Loucy (cell line): ENCODE measurements around the gene SMAD3.
A peak's percentile ranks its signal among the peaks of the same experiment; 100 is the strongest.

Experiments
- H2AFZ ChIP-seq: fragments of 200-600 bp; sonication (generic); 2 replicates; pipeline ENCODE4 v1.6.0; 2016; ENCODE audit warnings: antibody characterized with exemption, mild to moderate bottlenecking, low read length, moderate library complexity
- H3F3A ChIP-seq: fragments of 200-600 bp; 2 replicates; pipeline ENCODE4 v1.6.0; 2016; ENCODE audit warnings: antibody characterized with exemption, low read depth, mild to moderate bottlenecking
- H3K27me3 ChIP-seq: fragments of 200-600 bp; sonication (generic); 2 replicates; pipeline ENCODE4 v1.6.1; 2014; ENCODE audit warnings: low read length, mild to moderate bottlenecking; ENCODE audit not compliant: insufficient read depth, poor library complexity, severe bottlenecking
- H3K36me3 ChIP-seq: fragments of 200-600 bp; sonication (generic); 2 replicates; pipeline ENCODE4 v1.6.1; 2016; ENCODE audit warnings: low read length; ENCODE audit not compliant: insufficient read depth
- H3K4me1 ChIP-seq: fragments of 200-600 bp; sonication (generic); 2 replicates; pipeline ENCODE4 v1.5.1; 2014; ENCODE audit warnings: low read length, mild to moderate bottlenecking; ENCODE audit not compliant: insufficient read depth, poor library complexity, severe bottlenecking
- H3K4me2 ChIP-seq: fragments of 200-600 bp; sonication (generic); 2 replicates; pipeline ENCODE4 v1.6.0; 2014; ENCODE audit warnings: antibody characterized with exemption, low read length, low read depth, mild to moderate bottlenecking; ENCODE audit not compliant: poor library complexity, severe bottlenecking
- H3K4me3 ChIP-seq: fragments of 200-600 bp; sonication (generic); 2 replicates; pipeline ENCODE4 v1.5.1; 2014; ENCODE audit warnings: low read length, mild to moderate bottlenecking, mixed read lengths; ENCODE audit not compliant: poor library complexity, severe bottlenecking
- H3K79me2 ChIP-seq: fragments of 200-600 bp; sonication (generic); 2 replicates; pipeline ENCODE4 v1.6.1; 2014; ENCODE audit warnings: low read length; ENCODE audit not compliant: insufficient read depth
- H3K9ac ChIP-seq: fragments of 200-600 bp; sonication (generic); 2 replicates; pipeline ENCODE4 v1.6.0; 2014; ENCODE audit warnings: mild to moderate bottlenecking, low read depth, low read length, moderate library complexity; ENCODE audit not compliant: poor library complexity, severe bottlenecking
- H3K9me2 ChIP-seq: fragments of 200-600 bp; sonication (generic); replicated peaks from 2 replicates; pipeline ENCODE4 v1.6.1; 2016; ENCODE audit warnings: low read depth, low read length, mixed read lengths
- H3K9me3 ChIP-seq: fragments of 200-600 bp; sonication (generic); 2 replicates; pipeline ENCODE4 v1.6.1; 2014; ENCODE audit warnings: mild to moderate bottlenecking, antibody characterized with exemption, low read length, low read depth; ENCODE audit not compliant: insufficient read depth
- H4K20me1 ChIP-seq: fragments of 200-600 bp; sonication (generic); 2 replicates; pipeline ENCODE4 v1.6.0; 2014; ENCODE audit warnings: antibody characterized with exemption, low read length, mild to moderate bottlenecking; ENCODE audit not compliant: insufficient read depth, poor library complexity, severe bottlenecking
- CTCF ChIP-seq: fragments of 200-600 bp; sonication (generic); conservative IDR thresholded peaks from 2 replicates; pipeline ENCODE4 v1.5.1; 2014; ENCODE audit warnings: mild to moderate bottlenecking, antibody characterized with exemption, low read length
- EZH2phosphoT487 ChIP-seq: fragments of 200-600 bp; IDR thresholded peaks from 2 replicates; pipeline ENCODE4 v1.6.1; 2018; ENCODE audit warnings: antibody characterized with exemption, mild to moderate bottlenecking, moderate library complexity, borderline replicate concordance

SMAD3 gene

GRCh38 chr15:67066041-67066958 is 898 bp downstream of the SMAD3 start:
- H2AFZ ChIP-seq, result peak overlapping the region; percentile 22
- H3K9me2 ChIP-seq, result no peaks in the 10 kb centered on the region

GRCh38 chr15:67066959-67067853 is 1.8 kb downstream of the SMAD3 start:
- H2AFZ ChIP-seq, result 0 out of 2 replicates have a peak overlapping the region, but pooled peaks have one; percentile 22
- H3K79me2 ChIP-seq, result peaks cover 63% of the 10 kb centered on the region
- no peaks in the 10 kb centered on the region for H3K9me2 ChIP-seq
- H3K9ac ChIP-seq, result peak overlapping the region; percentile 97
- H3K4me2 ChIP-seq, result peak overlapping the region; percentile 98
- no peaks in the 10 kb centered on the region for H3K27me3 ChIP-seq
- H3K9me3 ChIP-seq, result no peaks in the 10 kb centered on the region
- TF ChIP-seq EZH2phosphoT487 (no peak), CTCF (no peak)
- peaks cover 53% of the 10 kb centered on the region for H3K4me1 ChIP-seq
- peak overlapping the region; percentile 95 for H3K4me3 ChIP-seq
- peaks cover 7% of the 10 kb centered on the region for H3F3A ChIP-seq
- H3K36me3 ChIP-seq, result no peaks in the 10 kb centered on the region
- peaks cover 40% of the 10 kb centered on the region for H4K20me1 ChIP-seq

More at GRCh38 chr15:67066041-67066958, 898 bp downstream of the SMAD3 start:
- no peak for TF ChIP-seq CTCF
- Histone ChIP-seq H3K4me1 (peaks cover 46% of the 10 kb centered on the region), H3K4me2 (peak overlapping the region; percentile 98), H4K20me1 (peaks cover 37% of the 10 kb centered on the region), H3K9me3 (no peaks in the 10 kb centered on the region), H3K27me3 (no peaks in the 10 kb centered on the region), H3K79me2 (peaks cover 54% of the 10 kb centered on the region), H3K4me3 (peak overlapping the region; percentile 95), H3F3A (peaks cover 7% of the 10 kb centered on the region), H3K9ac (peak overlapping the region; percentile 97), H3K36me3 (no peaks in the 10 kb centered on the region)

GRCh38 chr15:67067930-67068551 is 2.6 kb downstream of the SMAD3 start:
- H3K79me2 ChIP-seq, result peaks cover 71% of the 10 kb centered on the region
- H2AFZ ChIP-seq, result no peak overlapping the region
- peaks cover 62% of the 10 kb centered on the region for H3K4me1 ChIP-seq
- H3K36me3 ChIP-seq, result no peaks in the 10 kb centered on the region
- H3K9me3 ChIP-seq, result no peaks in the 10 kb centered on the region
- TF ChIP-seq CTCF, result no peak
- no peak for TF ChIP-seq EZH2phosphoT487
- peaks cover 7% of the 10 kb centered on the region for H3F3A ChIP-seq
- peak overlapping the region; percentile 98 for H3K4me2 ChIP-seq
- no peaks in the 10 kb centered on the region for H3K27me3 ChIP-seq
- H3K9me2 ChIP-seq, result no peaks in the 10 kb centered on the region
- H3K9ac ChIP-seq, result peak overlapping the region; percentile 97
- peak overlapping the region; percentile 95 for H3K4me3 ChIP-seq
- H4K20me1 ChIP-seq, result peaks cover 48% of the 10 kb centered on the region
